GM12878 (cell line): Measurements from ENCODE around the gene COL18A1. TPM values are rescaled to one million over a fixed set of nuclear protein-coding genes. Genes with fewer than 3 reads are reported as not detected.

Source experiments
- ATAC-seq: fragments of 200-7000 bp; cut with Tn5 transposase; 3 replicates; pipeline ENCODE4 v1.9.1; 2020; ENCODE audit warnings: mild to moderate bottlenecking, moderate library complexity
- BruUV-seq: library from RNA; stranded (reverse); fragments of 400-500 nt; replicated peaks from 2 replicates; lab custom pipeline; 2021; lab: Mats Ljungman, UMichigan
- CTCF ChIA-PET: fragments of 300-600 bp; sonication (Branson Sonifier 250); formaldehyde crosslinking; extraction: SDS; loops from one replicate; lab custom pipeline; 2021; ENCODE audit warnings: inconsistent platforms; lab: Yijun Ruan, JAX
- POLR2A ChIA-PET: fragments of 350-600 bp; formaldehyde crosslinking; extraction: SDS; loops from one replicate; lab custom pipeline; 2021; ENCODE audit warnings: inconsistent platforms; lab: Charles Lee
- RAD21 ChIA-PET: fragments of 300-600 bp; sonication (Branson Sonifier 250); formaldehyde crosslinking; loops from one replicate; lab custom pipeline; 2023; ENCODE audit warnings: antibody characterized with exemption; ENCODE audit not compliant: unreplicated experiment; lab: Charles Lee
- SMC1A ChIA-PET: fragments of 300-600 bp; sonication (Branson Sonifier 250); formaldehyde crosslinking; loops from one replicate; lab custom pipeline; 2023; ENCODE audit not compliant: unreplicated experiment, uncharacterized antibody; lab: Charles Lee
- DNase-seq: peaks from one replicate; pipeline ENCODE4 v3.0.0-alpha.2; 2011; ENCODE audit warnings: low read depth, low spot score
- FAIRE-seq: peaks from 3 replicates; lab custom pipeline; 2011; peaks lifted over from hg19 to GRCh38; lab: Jason Lieb, UNC
- H2AFZ ChIP-seq: 2 replicates; pipeline ENCODE4 v1.6.0; 2011; ENCODE audit warnings: low read depth, low read length, control low read depth; ENCODE audit not compliant: control insufficient read depth
- H3K27ac ChIP-seq: 2 replicates; pipeline ENCODE4 v1.5.1; 2011; ENCODE audit warnings: control low read depth; ENCODE audit not compliant: control insufficient read depth, insufficient read depth
- H3K27me3 ChIP-seq, 2 experiments: replicated peaks in 1 of 2; 2 replicates each; pipeline versions ENCODE4 v1.6.0 to v1.6.1; 2011; ENCODE audit warnings: low read length in 1 of 2; ENCODE audit not compliant: control insufficient read depth in 2 of 2, insufficient read depth in 2 of 2
- H3K36me3 ChIP-seq, 2 experiments: 2 replicates each; pipeline ENCODE4 v1.5.1; 2011; ENCODE audit warnings: low read length in 1 of 2; ENCODE audit not compliant: control insufficient read depth in 2 of 2, insufficient read depth in 2 of 2
- H3K4me1 ChIP-seq: 2 replicates; pipeline ENCODE4 v1.6.1; 2011; ENCODE audit warnings: mild to moderate bottlenecking, low read length, moderate library complexity, mixed read lengths; ENCODE audit not compliant: control insufficient read depth, insufficient read depth
- H3K4me2 ChIP-seq: 2 replicates; pipeline ENCODE4 v1.6.0; 2011; ENCODE audit warnings: control low read depth; ENCODE audit not compliant: control insufficient read depth, insufficient read depth
- H3K4me3 ChIP-seq: fragments of 200-600 bp; sonication (generic); 2 replicates; pipeline ENCODE4 v1.5.1; 2016
- H3K79me2 ChIP-seq: 2 replicates; pipeline ENCODE4 v1.6.0; 2011; ENCODE audit warnings: low read length; ENCODE audit not compliant: control insufficient read depth, insufficient read depth
- H3K9ac ChIP-seq: 2 replicates; pipeline ENCODE4 v1.8.0; 2011; ENCODE audit warnings: low read length, control low read depth, mixed read lengths; ENCODE audit not compliant: control insufficient read depth, insufficient read depth
- H3K9me3 ChIP-seq: replicated peaks from 3 replicates; pipeline ENCODE4 v1.5.1; 2011; ENCODE audit warnings: mild to moderate bottlenecking, low read length; ENCODE audit not compliant: control insufficient read depth, insufficient read depth
- H4K20me1 ChIP-seq: 2 replicates; pipeline ENCODE4 v1.6.0; 2011; ENCODE audit not compliant: control insufficient read depth, insufficient read depth
- CHD4 ChIP-seq: fragments of 200-600 bp; sonication (generic); IDR thresholded peaks from 2 replicates; pipeline ENCODE4 v1.6.1; 2016; ENCODE audit warnings: mild to moderate bottlenecking
- EGR1 ChIP-seq, 2 experiments: IDR thresholded peaks; 1 replicate in 1 of 2; 2 replicates in 1 of 2; pipeline ENCODE4 v1.6.1; 2011 to 2012; ENCODE audit warnings: low read depth in 2 of 2, low read length in 2 of 2, borderline replicate concordance in 1 of 2, mild to moderate bottlenecking in 1 of 2, moderate library complexity in 1 of 2
- FOS ChIP-seq: IDR thresholded peaks from 3 replicates; pipeline ENCODE4 v1.6.1; 2011; ENCODE audit warnings: borderline replicate concordance; ENCODE audit not compliant: insufficient read length; ENCODE audit errors: extremely low read depth
- MTA3 ChIP-seq: IDR thresholded peaks from 2 replicates; pipeline ENCODE4 v1.6.1; 2012; ENCODE audit warnings: low read length, inconsistent platforms, borderline replicate concordance
- POLR2AphosphoS5 ChIP-seq: IDR thresholded peaks from 2 replicates; pipeline ENCODE4 v1.6.1; 2011; ENCODE audit warnings: mild to moderate bottlenecking, low read length, inconsistent platforms
- STAT1 ChIP-seq: fragments of 450-650 bp; conservative IDR thresholded peaks from 2 replicates; pipeline ENCODE4 v1.6.1; 2014; ENCODE audit warnings: antibody characterized with exemption, mild to moderate bottlenecking
- WGBS: methylation state at CpG from one replicate; pipeline ENCODE4 v1.1.6; 2016; ENCODE audit warnings: low lambda C conversion rate; ENCODE audit not compliant: insufficient replicate concordance, insufficient coverage; ENCODE audit errors: missing lambda C conversion rate; 5-methylcytosine and 5-hydroxymethylcytosine counted together
- in situ Hi-C: fragments of 300-500 bp; cut with MboI; formaldehyde crosslinking; loops from 9 replicates; pipeline ENCODE4 v1.14.3; 2018; ENCODE audit warnings: mixed read lengths
- intact Hi-C: fragments of 100-400 bp; cut with micrococcal nuclease; formaldehyde crosslinking; loops from one replicate; pipeline ENCODE4 v1.14.2; 2022; ENCODE audit not compliant: unreplicated experiment
- polyA plus RNA-seq, 11 experiments: library from polyadenylated mRNA; depleted of rRNA in 4 of 11; unstranded in 6 of 11; stranded (reverse) in 5 of 11; fragments of >200 nt; fragmentation: Nextera tagmentation in 4 of 11; fragmentation: Illumina TruSeq in 1 of 11; extraction: Ambion mirVana in 4 of 11; extraction: Trizol in 1 of 11; gene quantifications; 1 replicate in 1 of 11; 2 replicates in 10 of 11; pipeline versions ENCODE4 v1.2.1 to v1.2.3, GENCODE V29; 2011 to 2016; ENCODE audit warnings: inconsistent platforms in 2 of 11, missing spikeins in 2 of 11, low read depth in 1 of 11
- total RNA-seq, 4 experiments: library from RNA; depleted of rRNA in 3 of 4; stranded (reverse); fragments of >200 nt in 3 of 4; fragmentation: Illumina TruSeq in 1 of 4; extraction: Trizol in 1 of 4; gene quantifications; 2 replicates each; pipeline versions ENCODE4 v1.2.1 to v1.2.3, GENCODE V29; 2013 to 2021
- TF ChIP-seq, protein P1 (sequence below): fragments of 450-650 bp; IDR thresholded peaks from 2 replicates; pipeline ENCODE4 v1.6.1; 2016; ENCODE audit warnings: mild to moderate bottlenecking, moderate library complexity, borderline replicate concordance

The COL18A1 gene
- total and polyA plus RNA-seq, 10 of the 15 experiments (the other 5 are each of a cell fraction or from before 2014, with no cell fraction given): under 0.01 to 0.49 (median 0.09) TPM; not detected in 3

DNA sequence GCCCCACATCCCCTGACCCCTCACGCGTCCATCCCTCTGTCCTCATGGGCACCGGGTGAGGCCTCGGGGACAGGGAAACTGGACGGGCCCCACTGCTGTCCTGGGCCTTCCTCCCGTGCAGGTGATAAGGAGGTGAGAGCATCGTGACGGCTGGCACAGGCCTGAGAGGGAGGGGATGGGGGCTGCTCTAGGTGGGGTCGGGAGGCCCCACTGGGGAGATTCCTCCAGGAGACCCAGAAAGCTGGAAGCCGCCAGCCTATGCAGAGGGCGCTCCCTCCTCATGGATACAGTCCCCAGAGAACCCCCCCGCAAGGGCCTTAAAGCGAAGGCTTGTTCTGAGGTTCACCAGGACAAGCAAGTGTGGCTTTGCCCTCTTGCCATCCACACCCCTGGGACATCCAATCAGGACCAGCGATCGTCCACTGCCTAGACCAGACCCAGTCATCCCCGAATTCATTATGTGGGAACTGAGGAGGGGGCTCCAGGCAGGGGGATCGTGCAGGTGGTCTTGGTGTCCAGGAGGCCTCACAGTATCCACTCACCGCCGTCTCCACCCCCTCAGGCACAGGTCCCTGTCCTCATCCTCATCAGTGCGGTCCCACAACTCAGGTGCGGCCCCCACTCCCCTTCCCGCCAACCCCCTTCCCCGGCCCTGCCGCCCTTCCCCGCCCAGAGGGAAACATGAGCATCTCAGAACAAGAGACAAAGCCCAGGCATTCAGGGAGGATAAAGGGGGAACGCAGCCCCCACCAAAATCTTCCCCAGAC lies 45.3 kb upstream of the COL18A1 start:
- TF ChIP-seq STAT1 (no peak), POLR2AphosphoS5 (no peak), CHD4 (no peak), MTA3 (no peak), EGR1 (IDR thresholded peaks at IDR 0.05; ENCODE audit: borderline replicate concordance in 1 of 2, low read depth in 2 of 2, low read length in 2 of 2) (no peak), FOS (no peak)
- TF ChIP-seq, protein P1, sequence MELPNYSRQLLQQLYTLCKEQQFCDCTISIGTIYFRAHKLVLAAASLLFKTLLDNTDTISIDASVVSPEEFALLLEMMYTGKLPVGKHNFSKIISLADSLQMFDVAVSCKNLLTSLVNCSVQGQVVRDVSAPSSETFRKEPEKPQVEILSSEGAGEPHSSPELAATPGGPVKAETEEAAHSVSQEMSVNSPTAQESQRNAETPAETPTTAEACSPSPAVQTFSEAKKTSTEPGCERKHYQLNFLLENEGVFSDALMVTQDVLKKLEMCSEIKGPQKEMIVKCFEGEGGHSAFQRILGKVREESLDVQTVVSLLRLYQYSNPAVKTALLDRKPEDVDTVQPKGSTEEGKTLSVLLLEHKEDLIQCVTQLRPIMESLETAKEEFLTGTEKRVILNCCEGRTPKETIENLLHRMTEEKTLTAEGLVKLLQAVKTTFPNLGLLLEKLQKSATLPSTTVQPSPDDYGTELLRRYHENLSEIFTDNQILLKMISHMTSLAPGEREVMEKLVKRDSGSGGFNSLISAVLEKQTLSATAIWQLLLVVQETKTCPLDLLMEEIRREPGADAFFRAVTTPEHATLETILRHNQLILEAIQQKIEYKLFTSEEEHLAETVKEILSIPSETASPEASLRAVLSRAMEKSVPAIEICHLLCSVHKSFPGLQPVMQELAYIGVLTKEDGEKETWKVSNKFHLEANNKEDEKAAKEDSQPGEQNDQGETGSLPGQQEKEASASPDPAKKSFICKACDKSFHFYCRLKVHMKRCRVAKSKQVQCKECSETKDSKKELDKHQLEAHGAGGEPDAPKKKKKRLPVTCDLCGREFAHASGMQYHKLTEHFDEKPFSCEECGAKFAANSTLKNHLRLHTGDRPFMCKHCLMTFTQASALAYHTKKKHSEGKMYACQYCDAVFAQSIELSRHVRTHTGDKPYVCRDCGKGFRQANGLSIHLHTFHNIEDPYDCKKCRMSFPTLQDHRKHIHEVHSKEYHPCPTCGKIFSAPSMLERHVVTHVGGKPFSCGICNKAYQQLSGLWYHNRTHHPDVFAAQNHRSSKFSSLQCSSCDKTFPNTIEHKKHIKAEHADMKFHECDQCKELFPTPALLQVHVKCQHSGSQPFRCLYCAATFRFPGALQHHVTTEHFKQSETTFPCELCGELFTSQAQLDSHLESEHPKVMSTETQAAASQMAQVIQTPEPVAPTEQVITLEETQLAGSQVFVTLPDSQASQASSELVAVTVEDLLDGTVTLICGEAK: no peak

More for the DNA sequence above, 45.3 kb upstream of the COL18A1 start:
- ATAC-seq (no peak), DNase-seq (no peak), FAIRE-seq (no peak)
- WGBS: 37% methylated on average over 16 of the region's 26 CpGs
- Histone ChIP-seq H2AFZ (no peak overlapping the region), H3K27ac (no peak overlapping the region), H3K9me3 (no peaks in the 10 kb centered on the region), H3K79me2 (no peaks in the 10 kb centered on the region), H3K4me3 (no peak overlapping the region), H3K36me3 (no peaks in the 10 kb centered on the region), H3K4me2 (no peak overlapping the region), H3K9ac (no peak overlapping the region), H3K4me1 (no peaks in the 10 kb centered on the region), H4K20me1 (no peaks in the 10 kb centered on the region), H3K27me3 (no peaks in the 10 kb centered on the region; a peak in 1 of 4 replicates)
- ChIA-PET SMC1A (no interaction called here), CTCF (no interaction called here), RAD21 (no interaction called here), POLR2A (no interaction called here)
- intact Hi-C loops: no loop called here
- in situ Hi-C loops: no loop called here
- BruUV-seq: no TSS peak
